Activated T-cell treated with anti-CD3 and anti-CD28 coated beads, Interleukin-2, amount 50 U/mL, for 24 hours (primary cell): ENCODE measurements around the gene RTKN.
"Not testable (repeated sequence)": the region's sequence is repeated elsewhere in the genome, so short reads cannot be mapped to it uniquely, and the experiment has no call there.

ENCODE experiments used
- DNase-seq: peaks from one replicate; pipeline ENCODE4 v3.0.0-alpha.2; 2020
- H3K27ac Mint-ChIP-seq: 2 replicates; pipeline ENCODE4 v1.8.0; 2020; ENCODE audit warnings: mild to moderate bottlenecking, mixed read lengths
- H3K27me3 Mint-ChIP-seq: 2 replicates; pipeline ENCODE4 v1.8.0; 2020; ENCODE audit warnings: mixed read lengths
- H3K36me3 Mint-ChIP-seq: 2 replicates; pipeline ENCODE4 v1.8.0; 2020; ENCODE audit warnings: low read depth, mixed read lengths
- H3K4me1 Mint-ChIP-seq: 2 replicates; pipeline ENCODE4 v1.8.0; 2020; ENCODE audit warnings: low read depth, mixed read lengths
- H3K4me3 Mint-ChIP-seq: 2 replicates; pipeline ENCODE4 v1.8.0; 2020; ENCODE audit warnings: mild to moderate bottlenecking, moderate library complexity, mixed read lengths
- H3K9me3 Mint-ChIP-seq: 2 replicates; pipeline ENCODE4 v1.8.0; 2020; ENCODE audit warnings: mixed read lengths

Gene RTKN

DNA sequence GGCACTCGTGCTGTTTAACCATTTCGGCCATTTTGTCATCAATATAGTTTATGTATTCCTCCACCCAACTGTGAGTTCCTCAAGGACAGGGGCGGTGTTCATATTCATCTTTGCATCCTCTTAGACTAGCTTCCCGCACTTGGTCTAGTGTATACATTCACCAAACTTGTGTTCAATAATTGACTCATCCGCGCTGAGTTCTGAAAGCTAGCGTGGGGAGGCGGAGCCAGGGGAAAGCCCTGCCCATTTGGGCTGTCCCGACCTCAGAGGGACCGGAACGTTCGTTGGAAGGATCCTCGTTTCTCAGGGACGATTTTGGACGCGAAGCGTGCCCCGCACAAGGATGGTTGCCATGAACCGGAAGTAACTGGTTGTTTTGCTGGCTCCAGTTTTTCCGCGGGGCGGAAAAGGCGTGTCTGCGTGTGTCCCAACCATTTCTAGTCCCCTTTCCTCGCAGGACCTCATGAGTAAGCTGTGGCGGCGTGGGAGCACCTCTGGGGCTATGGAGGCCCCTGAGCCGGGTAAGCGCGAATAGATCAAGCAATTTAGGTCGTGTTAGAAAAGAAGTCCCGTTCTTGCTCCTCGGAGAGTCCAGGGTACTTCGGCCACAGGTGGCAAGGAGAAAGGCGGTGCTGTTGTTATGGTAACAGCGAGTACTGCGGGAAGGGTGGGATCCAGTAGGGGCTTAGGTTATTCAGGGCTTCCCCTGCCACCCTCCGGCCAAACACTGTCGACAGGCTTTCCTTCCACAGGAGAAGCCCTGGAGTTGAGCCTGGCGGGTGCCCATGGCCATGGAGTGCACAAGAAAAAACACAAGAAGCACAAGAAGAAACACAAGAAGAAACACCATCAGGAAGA, 13.1 kb upstream of the RTKN start, which contains the start of gene INO80B:
TSS of gene INO80B (plus strand) at position 434 of the 858 bp plus-strand sequence. CDS start at position 464, 30 bp downstream.
- Mint-ChIP-seq H3K27ac (peak within 1 kb of the TSS; percentile 97), H3K9me3 (no peaks in the 10 kb centered on the region), H3K4me3 (peak within 1 kb of the TSS; percentile 92), H3K27me3 (no peaks in the 10 kb centered on the region), H3K36me3 (peaks cover 33% of the 10 kb centered on the region), H3K4me1 (peaks cover 54% of the 10 kb centered on the region)
- peak; percentile 99 for DNase-seq

DNA sequence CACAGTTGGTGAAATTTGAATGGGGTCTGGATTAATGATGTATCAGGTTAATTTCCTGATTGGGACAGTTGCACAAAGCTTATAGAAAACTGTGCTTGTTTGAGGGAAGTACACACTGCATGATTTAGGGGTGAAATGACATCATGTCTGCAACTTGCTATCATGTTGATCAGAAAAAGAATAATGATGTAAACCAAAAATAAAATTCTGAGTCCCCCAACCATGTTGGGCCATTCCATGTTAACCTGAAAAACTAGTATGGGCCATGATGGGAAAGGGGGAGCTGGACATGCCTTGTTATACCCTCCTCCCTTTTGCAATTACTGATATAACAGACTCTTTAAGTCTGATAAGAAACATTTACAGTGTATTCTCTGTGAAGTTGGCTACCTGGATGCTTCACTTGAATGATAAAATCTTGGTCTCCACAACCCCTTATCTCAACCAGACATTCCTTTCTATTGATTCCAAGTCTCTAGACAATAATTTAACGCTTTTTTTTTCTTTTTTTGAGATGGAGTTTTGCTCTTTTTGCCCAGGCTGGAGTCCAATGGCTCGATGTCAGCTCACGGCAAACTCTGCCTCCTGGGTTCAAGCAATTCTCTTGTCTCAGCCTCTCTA, 8.9 kb upstream of the RTKN start:
- DNase-seq: no peak
- no peak overlapping the region for H3K27ac Mint-ChIP-seq
- peaks cover 6% of the 10 kb centered on the region for H3K36me3 Mint-ChIP-seq
- no peaks in the 10 kb centered on the region for H3K9me3 Mint-ChIP-seq
- H3K4me1 Mint-ChIP-seq: peaks cover 24% of the 10 kb centered on the region
- H3K4me3 Mint-ChIP-seq: no peak overlapping the region
- no peaks in the 10 kb centered on the region for H3K27me3 Mint-ChIP-seq

- no peak overlapping the region for H3K4me3 Mint-ChIP-seq
- H3K27me3 Mint-ChIP-seq: peaks cover 10% of the 10 kb centered on the region
Observed at GRCh38 chr2:74448771-74449170, 7.0 kb upstream of the RTKN start.

GRCh38 chr2:74447230-74447999, 5.7 kb upstream of the RTKN start:
- no peak overlapping the region for H3K4me3 Mint-ChIP-seq
- peaks cover 16% of the 10 kb centered on the region for H3K27me3 Mint-ChIP-seq
- H3K27ac Mint-ChIP-seq: no peak overlapping the region
- H3K4me1 Mint-ChIP-seq: peaks cover 2% of the 10 kb centered on the region
- no peak for DNase-seq
- H3K36me3 Mint-ChIP-seq: no peaks in the 10 kb centered on the region
- H3K9me3 Mint-ChIP-seq: no peaks in the 10 kb centered on the region

More at GRCh38 chr2:74448771-74449170, 7.0 kb upstream of the RTKN start:
- H3K9me3 Mint-ChIP-seq: no peaks in the 10 kb centered on the region
- no peak overlapping the region for H3K27ac Mint-ChIP-seq
- no peak for DNase-seq
- peaks cover 11% of the 10 kb centered on the region for H3K4me1 Mint-ChIP-seq
- H3K36me3 Mint-ChIP-seq: no peaks in the 10 kb centered on the region

DNA sequence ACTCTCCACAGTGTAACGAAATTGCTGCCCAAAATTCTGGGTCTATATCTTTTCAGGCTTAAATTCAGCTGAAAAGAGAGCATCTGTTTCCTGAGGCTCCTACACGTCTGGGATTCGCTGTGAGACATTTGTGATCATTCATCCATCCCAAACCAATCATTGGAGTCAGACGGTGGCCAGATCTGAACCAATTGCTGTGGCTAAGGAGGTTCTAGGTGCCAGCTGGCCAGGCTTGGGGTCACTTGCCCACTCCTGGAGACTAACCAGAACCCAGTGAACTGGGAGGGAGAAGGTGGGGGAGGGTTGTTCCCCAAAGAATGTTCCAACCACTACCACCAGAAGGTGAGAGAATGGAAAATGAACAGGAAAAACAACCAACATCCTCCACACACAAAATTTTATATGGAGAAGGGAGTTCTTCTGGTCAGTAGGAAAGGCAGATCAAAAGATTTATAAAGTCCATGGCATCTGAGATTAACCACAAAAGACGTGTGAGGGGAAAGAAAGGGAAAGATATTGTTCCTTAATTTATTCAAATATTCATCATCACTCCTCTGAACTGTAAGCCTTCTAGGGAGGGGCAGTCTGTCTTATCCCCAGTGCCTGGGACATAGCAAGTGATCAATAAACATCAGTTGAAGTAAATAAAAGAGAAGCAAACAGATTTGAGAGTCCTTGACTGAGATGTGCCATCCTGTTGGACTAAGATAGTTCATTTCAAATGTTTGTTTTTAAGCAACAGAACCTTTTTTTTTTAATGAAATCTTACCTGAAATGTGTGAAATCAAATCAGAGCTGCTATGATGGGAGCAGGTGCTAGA, 3.0 kb upstream of the RTKN start:
- no peak overlapping the region for H3K27ac Mint-ChIP-seq
- no peak overlapping the region for H3K4me3 Mint-ChIP-seq

DNA sequence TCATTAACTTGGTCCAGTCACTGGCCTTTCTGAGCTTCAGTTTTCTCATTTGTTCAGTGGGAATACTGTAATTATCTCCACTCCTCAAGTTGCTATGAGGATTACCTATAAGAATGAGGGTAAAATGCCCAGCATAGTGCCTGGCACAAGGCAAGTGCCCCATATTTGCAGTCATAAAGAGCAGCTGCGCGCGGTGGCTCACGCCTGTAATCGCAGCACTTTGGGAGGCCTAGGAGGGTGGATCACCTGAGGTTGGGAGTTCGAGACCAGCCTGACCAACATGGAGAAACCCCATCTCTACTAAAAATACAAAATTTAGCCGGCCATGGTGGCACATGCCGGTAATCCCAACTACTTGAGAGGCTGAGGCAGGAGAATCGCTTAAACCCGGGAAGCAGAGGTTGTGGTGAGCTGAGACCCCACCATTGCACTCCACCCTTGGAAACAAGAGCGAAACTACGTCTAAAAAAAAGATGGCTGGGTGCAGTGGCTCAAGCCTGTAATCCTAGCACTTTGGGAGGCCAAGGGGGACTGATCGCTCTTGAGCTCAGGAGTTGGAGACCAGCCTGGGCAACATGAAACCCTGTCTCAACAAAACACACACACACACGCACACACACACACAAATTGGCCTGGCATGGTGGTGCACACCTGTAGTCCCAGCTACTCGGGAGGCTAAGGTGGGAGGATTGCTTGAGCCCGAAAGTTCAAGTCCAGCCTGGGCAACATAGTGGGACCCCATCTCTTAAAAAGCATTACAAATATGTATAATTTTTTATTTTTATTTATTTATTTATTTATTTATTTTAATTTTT, 953 bp upstream of the RTKN start:
- not testable (repeated sequence) for H3K36me3 Mint-ChIP-seq, H3K27ac Mint-ChIP-seq, H3K9me3 Mint-ChIP-seq, DNase-seq
- Mint-ChIP-seq H3K4me1 (peaks cover 15% of the 10 kb centered on the region), H3K27me3 (peaks cover 51% of the 10 kb centered on the region), H3K4me3 (peak overlapping the region; percentile 54)

More for the DNA sequence above, 3.0 kb upstream of the RTKN start:
- no peak for DNase-seq
- peaks cover 15% of the 10 kb centered on the region for H3K4me1 Mint-ChIP-seq
- H3K9me3 Mint-ChIP-seq: no peaks in the 10 kb centered on the region
- H3K27me3 Mint-ChIP-seq: peaks cover 37% of the 10 kb centered on the region
- no peaks in the 10 kb centered on the region for H3K36me3 Mint-ChIP-seq

GRCh38 chr2:74441170-74441689, 507 bp downstream of the RTKN start:
- H3K36me3 Mint-ChIP-seq: no peaks in the 10 kb centered on the region
- H3K9me3 Mint-ChIP-seq: no peaks in the 10 kb centered on the region
- peak overlapping the region; percentile 35 for H3K4me3 Mint-ChIP-seq
- DNase-seq: peak; percentile 53
- H3K27ac Mint-ChIP-seq: no peak overlapping the region
- H3K27me3 Mint-ChIP-seq: peaks cover 51% of the 10 kb centered on the region
- peaks cover 15% of the 10 kb centered on the region for H3K4me1 Mint-ChIP-seq

- peaks cover 51% of the 10 kb centered on the region for H3K27me3 Mint-ChIP-seq
- DNase-seq: peak; percentile 62
- H3K4me1 Mint-ChIP-seq: peaks cover 15% of the 10 kb centered on the region
- H3K4me3 Mint-ChIP-seq: peak overlapping the region; percentile 43
- no peak overlapping the region for H3K27ac Mint-ChIP-seq
- H3K9me3 Mint-ChIP-seq: no peaks in the 10 kb centered on the region
- H3K36me3 Mint-ChIP-seq: no peaks in the 10 kb centered on the region
Observed at GRCh38 chr2:74440378-74441169, 1.2 kb downstream of the RTKN start.

GRCh38 chr2:74439803-74440377, 1.8 kb downstream of the RTKN start:
- no peak overlapping the region for H3K27ac Mint-ChIP-seq
- no peaks in the 10 kb centered on the region for H3K9me3 Mint-ChIP-seq
- H3K4me3 Mint-ChIP-seq: peak overlapping the region; percentile 43
- no peak for DNase-seq
- peaks cover 49% of the 10 kb centered on the region for H3K27me3 Mint-ChIP-seq
- H3K4me1 Mint-ChIP-seq: peaks cover 15% of the 10 kb centered on the region
- no peaks in the 10 kb centered on the region for H3K36me3 Mint-ChIP-seq

DNA sequence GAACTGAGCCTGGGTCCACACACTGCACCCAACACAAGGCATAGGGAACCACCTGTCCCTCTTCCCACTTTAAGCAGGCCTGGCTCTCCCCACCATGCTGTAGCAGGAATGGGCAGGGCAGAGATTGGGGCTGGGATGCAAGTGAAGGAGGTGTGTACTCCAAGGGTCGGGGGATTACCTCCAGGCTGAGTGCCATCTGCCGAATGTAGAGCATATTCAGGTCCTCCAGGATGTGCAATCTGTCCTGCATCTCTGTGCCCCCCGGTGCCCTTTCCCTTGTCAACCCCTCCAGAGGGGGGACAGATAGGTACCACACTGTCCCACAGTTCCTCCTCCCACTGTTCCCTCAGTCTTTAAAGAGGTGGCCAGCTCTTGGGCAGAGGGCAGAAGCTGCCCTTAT, 2.4 kb downstream of the RTKN start:
- no peak for DNase-seq
- Mint-ChIP-seq H3K9me3 (no peaks in the 10 kb centered on the region), H3K27me3 (peaks cover 45% of the 10 kb centered on the region), H3K4me3 (no peak overlapping the region), H3K4me1 (peaks cover 15% of the 10 kb centered on the region), H3K36me3 (no peaks in the 10 kb centered on the region), H3K27ac (no peak overlapping the region)

DNA sequence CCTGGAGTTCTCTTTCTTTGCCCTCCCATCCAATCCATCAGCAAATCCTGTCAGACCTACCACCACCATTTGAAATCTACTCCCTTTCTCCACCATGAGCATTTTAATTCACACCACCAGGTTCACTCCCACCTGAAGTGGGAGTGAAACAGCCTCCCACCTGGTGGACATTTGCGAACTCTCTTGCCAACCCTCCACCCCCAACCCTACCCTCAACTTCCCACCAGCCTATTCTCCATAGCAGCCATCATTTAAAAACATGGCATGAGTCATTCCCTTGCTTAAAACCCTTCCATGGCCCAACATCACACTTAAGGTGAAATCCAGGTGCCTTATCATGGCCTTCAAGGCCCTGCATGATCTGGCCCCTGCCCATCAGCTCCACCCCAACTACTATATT, 3.5 kb downstream of the RTKN start:
- Mint-ChIP-seq H3K27me3 (peaks cover 41% of the 10 kb centered on the region), H3K27ac (no peak overlapping the region), H3K4me3 (no peak overlapping the region), H3K9me3 (no peaks in the 10 kb centered on the region), H3K36me3 (no peaks in the 10 kb centered on the region), H3K4me1 (peaks cover 15% of the 10 kb centered on the region)
- DNase-seq: no peak
